Transverse colon (tissue), 4 donors: Measurements from ENCODE around the gene SFTPB.

Experiments
- POLR2A ChIP-seq: fragments of 450-650 bp; IDR thresholded peaks from one replicate; pipeline ENCODE4 v1.6.1; 2016; ENCODE audit warnings: antibody characterized with exemption, mild to moderate bottlenecking, moderate library complexity
- POLR2AphosphoS5 ChIP-seq, 3 donors: sonication (generic); formaldehyde crosslinking; IDR thresholded peaks; one replicate each; pipeline ENCODE4 v1.6.1; 2016; ENCODE audit warnings: antibody characterized with exemption in 3 of 3
- TF ChIP-seq, protein P1 (sequence below), 5 experiments: fragments of 200-600 bp in 3 of 5; fragments of 450-650 bp in 2 of 5; sonication (generic) in 3 of 5; IDR thresholded peaks; 1 replicate in 2 of 5; 2 replicates in 3 of 5; pipeline ENCODE4 v1.5.1; 2016 to 2017; ENCODE audit warnings: antibody characterized with exemption in 5 of 5, inconsistent platforms in 3 of 5, mild to moderate bottlenecking in 2 of 5, moderate library complexity in 1 of 5

DNA sequence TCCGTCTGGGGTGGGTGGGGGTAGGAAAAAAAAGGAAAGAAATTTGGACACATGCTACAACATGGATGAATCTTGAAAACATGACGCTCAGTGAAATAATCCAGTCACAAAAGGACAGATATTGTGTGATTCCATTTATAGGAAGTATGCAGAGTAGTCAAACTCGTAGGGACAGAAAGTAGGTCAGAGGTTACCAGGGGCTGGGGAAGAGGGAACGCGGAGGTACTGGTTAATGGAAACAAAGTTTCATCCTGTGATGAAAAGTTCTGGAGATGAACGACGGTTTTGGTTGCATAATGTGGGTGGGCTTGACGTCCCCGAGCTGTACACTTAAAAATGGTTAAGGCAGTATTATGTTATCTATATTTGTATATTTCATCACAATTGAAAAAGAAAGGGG, 4.5 kb upstream of the SFTPB start:
- TF ChIP-seq, protein P1, sequence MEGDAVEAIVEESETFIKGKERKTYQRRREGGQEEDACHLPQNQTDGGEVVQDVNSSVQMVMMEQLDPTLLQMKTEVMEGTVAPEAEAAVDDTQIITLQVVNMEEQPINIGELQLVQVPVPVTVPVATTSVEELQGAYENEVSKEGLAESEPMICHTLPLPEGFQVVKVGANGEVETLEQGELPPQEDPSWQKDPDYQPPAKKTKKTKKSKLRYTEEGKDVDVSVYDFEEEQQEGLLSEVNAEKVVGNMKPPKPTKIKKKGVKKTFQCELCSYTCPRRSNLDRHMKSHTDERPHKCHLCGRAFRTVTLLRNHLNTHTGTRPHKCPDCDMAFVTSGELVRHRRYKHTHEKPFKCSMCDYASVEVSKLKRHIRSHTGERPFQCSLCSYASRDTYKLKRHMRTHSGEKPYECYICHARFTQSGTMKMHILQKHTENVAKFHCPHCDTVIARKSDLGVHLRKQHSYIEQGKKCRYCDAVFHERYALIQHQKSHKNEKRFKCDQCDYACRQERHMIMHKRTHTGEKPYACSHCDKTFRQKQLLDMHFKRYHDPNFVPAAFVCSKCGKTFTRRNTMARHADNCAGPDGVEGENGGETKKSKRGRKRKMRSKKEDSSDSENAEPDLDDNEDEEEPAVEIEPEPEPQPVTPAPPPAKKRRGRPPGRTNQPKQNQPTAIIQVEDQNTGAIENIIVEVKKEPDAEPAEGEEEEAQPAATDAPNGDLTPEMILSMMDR (IDR thresholded peaks at IDR 0.05), result no peak
- TF ChIP-seq POLR2AphosphoS5 (IDR thresholded peaks at IDR 0.05) (no peak), POLR2A (no peak)
